ENCODE results near the gene FAM174C.

Gene FAM174C

GRCh38 chr19:1230783-1231489 is 44.4 kb upstream of the FAM174C start:
- no peak overlapping the region for H3K27ac ChIP-seq (ENCODE audit: low read length)
- no peak overlapping the region for H3K4me3 ChIP-seq (ENCODE audit: low read length)
- H3K9me3 ChIP-seq (ENCODE audit: insufficient read depth, low read length), result no peaks in the 10 kb centered on the region
- H3K4me2 ChIP-seq (ENCODE audit: low read length), result peak overlapping the region; percentile 48; the same call in 1 of the 2 replicates
- no peaks in the 10 kb centered on the region for H4K20me1 ChIP-seq (ENCODE audit: insufficient read depth, low read length)
- no peaks in the 10 kb centered on the region for H3K27me3 ChIP-seq (ENCODE audit: low read depth, low read length)
- TF ChIP-seq CTCF (IDR thresholded peaks at IDR 0.05; ENCODE audit: low read depth, low read length), result no peak
- TF ChIP-seq EZH2phosphoT487 (IDR thresholded peaks at IDR 0.05; ENCODE audit: low read depth), result no peak
- peaks cover 14% of the 10 kb centered on the region for H3K36me3 ChIP-seq (replicated peaks; ENCODE audit: low read depth, low read length)
- H2AFZ ChIP-seq (ENCODE audit: low read depth, low read length), result no peak overlapping the region
- H3K4me1 ChIP-seq (ENCODE audit: low read length), result peaks cover 24% of the 10 kb centered on the region
- no peaks in the 10 kb centered on the region for H3K79me2 ChIP-seq (ENCODE audit: low read length)
- H3K9ac ChIP-seq (ENCODE audit: low read length), result no peak overlapping the region

- Histone ChIP-seq H3K4me1 (ENCODE audit: low read length) (peaks cover 24% of the 10 kb centered on the region), H3K27me3 (ENCODE audit: low read depth, low read length) (no peaks in the 10 kb centered on the region), H3K9ac (ENCODE audit: low read length) (peak overlapping the region; percentile 29; the same call in 1 of the 2 replicates), H3K4me2 (ENCODE audit: low read length) (peak overlapping the region; percentile 48), H3K79me2 (ENCODE audit: low read length) (no peaks in the 10 kb centered on the region), H2AFZ (ENCODE audit: low read depth, low read length) (no peak overlapping the region), H3K4me3 (ENCODE audit: low read length) (peak overlapping the region; percentile 14; the same call in 1 of the 2 replicates), H4K20me1 (ENCODE audit: insufficient read depth, low read length) (no peaks in the 10 kb centered on the region), H3K9me3 (ENCODE audit: insufficient read depth, low read length) (no peaks in the 10 kb centered on the region), H3K36me3 (replicated peaks; ENCODE audit: low read depth, low read length) (peaks cover 10% of the 10 kb centered on the region), H3K27ac (ENCODE audit: low read length) (peak overlapping the region; percentile 75)
- TF ChIP-seq CTCF (IDR thresholded peaks at IDR 0.05; ENCODE audit: low read depth, low read length) (no peak), EZH2phosphoT487 (IDR thresholded peaks at IDR 0.05; ENCODE audit: low read depth) (no peak)
These were observed 43.3 kb upstream of the FAM174C start for GRCh38 chr19:1231729-1232637.

- Histone ChIP-seq H2AFZ (ENCODE audit: low read depth, low read length) (no peak overlapping the region), H3K27ac (ENCODE audit: low read length) (peak overlapping the region; percentile 75), H3K27me3 (ENCODE audit: low read depth, low read length) (no peaks in the 10 kb centered on the region), H3K4me2 (ENCODE audit: low read length) (peak overlapping the region; percentile 48; the same call in 1 of the 2 replicates), H3K79me2 (ENCODE audit: low read length) (no peaks in the 10 kb centered on the region), H3K4me1 (ENCODE audit: low read length) (peaks cover 24% of the 10 kb centered on the region), H3K36me3 (replicated peaks; ENCODE audit: low read depth, low read length) (peaks cover 6% of the 10 kb centered on the region), H4K20me1 (ENCODE audit: insufficient read depth, low read length) (no peaks in the 10 kb centered on the region), H3K4me3 (ENCODE audit: low read length) (no peak overlapping the region; the same call in 1 of the 2 replicates), H3K9ac (ENCODE audit: low read length) (peak overlapping the region; percentile 2; the same call in 1 of the 2 replicates), H3K9me3 (ENCODE audit: insufficient read depth, low read length) (no peaks in the 10 kb centered on the region)
- TF ChIP-seq CTCF (IDR thresholded peaks at IDR 0.05; ENCODE audit: low read depth, low read length) (no peak), EZH2phosphoT487 (IDR thresholded peaks at IDR 0.05; ENCODE audit: low read depth) (no peak)
These were observed 42.7 kb upstream of the FAM174C start for GRCh38 chr19:1232652-1233072.

Data from OCI-LY3 (cell line).